ENCODE data around the gene PRDM1. TPM values are rescaled to one million over a fixed set of nuclear protein-coding genes. Genes with fewer than 3 reads are reported as not detected.
A peak's percentile ranks its signal among the peaks of the same experiment; 100 is the strongest.

Gene PRDM1
- polyA plus RNA-seq, 3 donors, result 2.1 to 3.1 (median 2.8) TPM

DNA sequence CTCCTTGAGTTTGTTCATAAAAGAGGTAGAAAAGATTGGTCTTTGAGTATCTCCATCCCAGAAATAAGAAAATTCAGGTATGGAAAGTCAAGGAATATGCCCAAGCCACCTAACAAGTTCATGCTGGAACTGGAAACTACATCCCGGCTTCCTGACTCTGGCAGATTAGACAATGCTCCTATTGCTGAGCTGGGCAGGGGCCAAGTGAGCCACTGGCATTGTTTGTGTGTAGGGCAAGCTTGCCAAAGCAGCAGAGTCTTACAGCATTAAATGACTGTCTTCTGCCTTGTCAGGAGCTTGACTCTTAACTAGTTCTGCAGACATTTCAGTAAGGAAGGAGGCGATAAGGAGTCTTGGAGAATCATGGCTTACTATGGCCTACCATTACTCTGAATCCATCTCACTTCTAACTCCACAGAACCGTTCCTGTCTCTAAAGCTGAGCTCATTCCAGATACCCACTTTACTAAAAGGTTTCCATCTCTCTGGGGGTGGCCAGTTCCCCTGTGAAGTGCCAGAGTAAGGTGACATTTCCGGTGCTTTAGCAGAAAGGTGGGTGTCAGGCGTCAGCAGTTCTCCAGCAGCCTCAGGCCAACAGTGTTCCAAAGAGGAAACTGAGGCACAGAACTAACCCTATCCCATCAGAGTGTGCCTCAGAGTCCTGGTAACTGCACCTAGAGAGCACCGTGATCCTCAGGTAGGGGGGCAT is 30.1 kb downstream of the PRDM1 start:
- no peak for DNase-seq

DNA sequence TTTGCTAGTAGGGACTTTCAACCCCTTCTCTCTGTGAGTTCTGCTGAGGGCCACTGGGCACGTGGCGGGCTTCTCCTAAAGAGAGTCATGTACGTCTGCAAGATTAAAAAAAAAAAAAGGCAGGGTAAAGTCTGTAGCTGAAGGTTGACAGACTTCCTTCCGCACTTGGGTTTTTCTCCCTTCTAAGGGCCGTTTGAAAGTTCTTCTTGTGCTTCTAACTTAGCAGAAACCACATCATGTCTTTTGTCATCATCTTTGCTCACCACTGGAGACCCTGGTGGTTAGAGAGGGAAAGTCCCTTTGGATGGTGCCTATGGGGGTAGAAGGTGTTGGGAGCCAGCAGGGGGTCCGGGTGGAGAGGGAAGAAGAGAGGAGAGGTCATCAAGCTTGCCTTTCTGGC is 31.4 kb downstream of the PRDM1 start:
- no peak for DNase-seq

DNA sequence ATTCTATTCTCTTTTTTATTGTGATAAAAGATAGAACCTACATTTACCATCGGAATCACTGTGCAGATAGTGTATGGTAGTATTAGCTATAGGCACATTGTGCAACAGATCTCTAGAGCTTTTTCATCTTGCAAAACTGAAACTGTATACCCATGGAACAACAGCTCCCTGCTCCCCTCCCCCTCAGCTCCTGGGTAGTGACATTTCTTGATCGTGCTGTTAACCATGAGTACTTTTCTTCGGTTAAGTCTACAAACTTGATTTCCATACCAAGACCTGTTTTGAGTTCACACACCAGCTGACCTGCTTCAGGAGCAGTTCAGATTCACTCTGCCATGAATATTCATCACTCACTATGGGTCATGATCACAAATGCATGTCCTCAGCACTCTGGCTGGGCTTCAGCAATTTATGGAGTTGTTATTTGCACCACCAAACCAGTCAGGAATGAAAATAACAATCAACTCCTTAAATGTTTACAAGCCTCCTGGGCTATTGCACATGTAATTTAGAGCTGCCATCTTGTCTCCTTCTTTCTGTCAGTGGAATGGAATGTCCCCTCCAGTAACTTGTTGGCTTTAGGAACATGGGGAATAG is 32.8 kb downstream of the PRDM1 start:
- no peak for DNase-seq

DNA sequence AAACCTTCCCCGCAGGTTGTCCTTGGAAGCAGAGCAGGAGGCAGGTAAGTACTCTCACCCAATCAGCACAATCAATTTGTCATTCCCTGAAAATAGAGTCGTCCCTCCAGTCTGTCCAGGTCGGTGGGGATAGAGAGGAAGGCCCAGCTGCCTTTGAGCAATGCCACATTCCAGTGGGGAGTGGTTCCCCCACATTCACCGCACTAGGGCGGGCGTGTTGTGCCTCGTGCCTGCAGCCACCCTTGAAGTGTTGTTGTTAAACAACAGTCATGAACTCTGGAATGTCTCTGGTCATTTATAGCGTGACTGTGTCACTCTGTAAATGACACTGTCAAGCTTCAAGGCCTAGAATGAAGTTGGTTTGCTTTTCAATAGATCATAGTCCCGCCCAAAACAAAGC is 33.4 kb downstream of the PRDM1 start:
- DNase-seq, result no peak

DNA sequence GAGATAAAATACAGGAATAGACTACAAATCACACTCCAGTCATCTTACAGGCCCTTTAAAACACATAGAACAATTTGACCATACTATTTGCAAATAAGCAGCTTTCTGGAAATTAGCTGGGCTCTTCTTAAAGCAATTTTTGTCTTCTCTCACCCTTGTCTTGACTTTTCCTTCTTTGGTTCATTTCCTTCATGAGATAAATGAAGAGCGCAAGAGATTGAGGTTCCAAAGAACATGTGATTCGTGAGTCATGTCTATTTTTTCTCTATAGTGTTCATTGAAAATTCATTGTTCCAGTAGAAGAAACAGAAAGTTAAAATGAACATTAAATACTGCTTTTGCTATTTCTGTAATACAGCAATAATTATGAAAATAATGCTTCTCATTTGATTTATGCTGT is 33.9 kb downstream of the PRDM1 start:
- no peak for DNase-seq

DNA sequence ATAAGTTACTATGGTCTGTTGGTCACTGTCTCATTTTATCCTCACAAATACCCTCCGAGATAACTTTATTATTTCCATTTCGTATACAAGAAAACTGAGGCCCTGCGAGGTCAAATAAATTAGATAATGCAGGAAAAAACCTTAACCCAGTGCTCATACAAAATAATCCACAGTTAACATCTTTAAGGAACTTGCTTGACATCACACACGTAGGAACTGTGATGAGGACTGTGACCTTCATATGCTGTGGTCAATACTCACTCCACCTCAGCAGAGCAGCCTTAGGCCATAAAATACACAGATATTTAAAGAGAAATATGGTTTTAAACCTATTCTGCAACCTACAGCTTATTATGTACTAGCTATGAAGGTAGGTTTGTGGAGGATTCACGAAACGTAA is 34.3 kb downstream of the PRDM1 start:
- no peak for DNase-seq

DNA sequence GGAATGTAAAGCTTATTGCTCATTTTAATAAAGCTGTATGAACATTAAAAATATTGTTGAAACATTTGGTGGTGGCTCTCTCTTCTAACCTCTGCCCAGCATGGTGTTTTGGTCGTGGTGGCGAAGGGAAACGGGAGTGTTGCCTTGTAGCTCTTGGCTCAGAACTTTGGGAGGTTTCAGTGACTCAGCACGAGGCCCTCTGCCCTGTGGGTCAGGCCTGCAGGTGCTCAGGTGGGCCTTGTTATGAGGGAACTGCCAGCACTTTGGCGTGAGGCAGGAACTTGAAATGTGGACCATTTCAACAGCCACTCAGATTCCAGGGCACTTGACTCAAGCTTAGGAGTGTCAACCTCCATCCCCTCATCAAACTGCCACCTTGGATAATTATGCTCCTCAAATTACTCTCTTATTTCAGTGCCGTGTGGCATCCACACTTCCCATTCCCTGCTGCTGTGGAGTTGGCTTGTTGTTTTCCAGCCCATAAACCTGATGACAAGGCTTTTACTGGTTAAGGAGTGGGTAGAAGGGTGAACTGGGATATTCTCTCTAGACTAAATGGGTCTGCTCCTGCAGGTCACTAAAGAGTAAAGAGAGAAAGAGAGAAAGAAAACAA is 36.3 kb downstream of the PRDM1 start:
- peak; percentile 71 for DNase-seq

DNA sequence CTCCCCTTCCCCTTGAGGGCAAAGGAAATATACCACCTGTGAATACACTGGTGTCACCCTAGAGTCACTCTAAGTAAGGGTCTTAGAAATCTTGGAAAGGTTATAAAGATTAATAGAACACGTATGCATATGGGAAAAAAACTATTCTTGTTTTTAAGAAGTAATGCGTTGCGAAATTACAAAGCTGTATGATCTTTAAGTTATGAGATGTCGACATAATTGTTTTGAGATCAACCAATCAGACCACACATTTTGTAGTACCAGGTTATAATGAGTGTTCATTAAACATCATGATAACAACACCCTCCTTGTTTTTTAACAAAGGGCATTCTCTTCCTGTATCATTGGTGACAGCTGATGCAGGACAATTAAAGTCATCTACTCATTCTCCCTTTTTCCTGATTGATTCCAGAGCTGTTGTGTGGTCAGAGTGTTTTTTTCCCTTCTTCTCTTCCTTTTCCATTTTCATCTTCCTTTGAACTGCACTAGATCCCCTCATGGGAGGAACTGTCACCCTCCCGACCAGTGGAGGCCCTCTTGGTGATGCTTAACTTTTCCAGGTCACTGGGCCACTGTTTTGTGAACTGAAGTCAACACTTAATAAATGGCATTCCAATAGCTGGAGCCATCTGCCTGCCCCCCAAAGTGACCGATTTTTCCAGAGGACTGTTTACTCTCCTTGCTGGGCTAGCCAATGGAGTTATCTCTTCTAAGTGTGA is 37.0 kb downstream of the PRDM1 start:
- no peak for DNase-seq

DNA sequence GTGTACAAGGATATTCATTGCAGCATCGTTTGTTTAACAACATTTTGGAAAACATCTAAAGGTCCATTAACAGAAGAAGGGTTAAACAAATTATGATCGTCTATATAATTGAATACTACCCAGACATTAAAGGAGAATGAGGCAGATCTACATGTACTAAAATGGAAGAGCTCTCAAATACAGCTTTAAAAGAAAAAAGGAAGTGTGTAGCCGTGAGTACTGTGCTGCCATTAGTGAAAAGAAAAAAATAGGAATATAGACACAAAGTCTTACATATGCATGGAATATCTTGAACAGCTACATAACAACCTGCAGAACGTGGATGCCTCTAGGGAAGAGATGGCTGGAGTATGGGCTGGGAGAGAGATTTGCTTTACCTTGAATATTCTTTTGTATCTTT is 37.9 kb downstream of the PRDM1 start:
- no peak for DNase-seq

DNA sequence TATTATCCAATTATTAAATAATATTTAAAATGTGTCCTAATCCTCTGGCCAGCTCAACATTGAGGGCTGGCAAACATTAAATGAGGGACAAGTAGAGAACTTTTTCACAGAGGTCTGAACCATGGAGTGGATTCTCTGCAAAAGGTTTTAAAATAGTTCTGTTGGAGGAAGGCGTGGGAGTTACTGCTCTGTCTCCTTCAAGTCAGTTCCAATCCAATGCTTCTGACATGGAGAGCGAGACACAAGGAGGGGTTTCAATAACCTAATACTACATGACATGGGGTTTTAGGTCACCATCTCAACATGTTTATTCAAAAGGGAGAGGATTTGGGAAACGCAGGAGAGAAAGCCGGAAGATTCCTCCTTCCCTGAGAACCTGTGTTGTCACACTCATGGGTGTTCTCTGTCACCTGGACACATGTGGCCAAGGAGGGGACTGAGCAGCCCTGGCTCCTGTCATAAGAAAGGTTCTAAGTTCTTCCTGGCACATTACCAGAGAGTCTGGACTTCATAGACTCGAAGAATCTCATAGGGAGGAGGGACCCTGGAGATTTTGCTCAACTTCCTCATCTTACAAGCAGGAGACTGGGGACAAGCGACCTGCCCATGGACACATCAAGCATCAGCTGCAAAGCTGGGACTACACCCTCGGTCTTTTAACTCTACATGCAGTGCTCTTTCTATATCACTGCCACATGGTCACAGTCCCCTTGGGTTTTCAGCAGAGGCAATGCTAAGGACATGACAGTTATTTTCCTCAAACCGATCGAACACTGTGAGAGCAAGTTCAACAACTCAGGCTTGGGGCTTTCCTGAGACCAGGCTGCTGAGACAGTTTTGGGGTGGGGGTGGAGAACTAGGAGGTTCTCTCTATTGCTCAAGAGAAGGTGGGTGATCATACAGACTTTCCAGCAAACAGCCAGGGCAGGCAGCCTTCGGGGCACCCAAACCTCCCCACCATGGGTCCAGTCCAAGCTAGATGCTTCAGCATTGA is 38.6 kb downstream of the PRDM1 start:
- no peak for DNase-seq

DNA sequence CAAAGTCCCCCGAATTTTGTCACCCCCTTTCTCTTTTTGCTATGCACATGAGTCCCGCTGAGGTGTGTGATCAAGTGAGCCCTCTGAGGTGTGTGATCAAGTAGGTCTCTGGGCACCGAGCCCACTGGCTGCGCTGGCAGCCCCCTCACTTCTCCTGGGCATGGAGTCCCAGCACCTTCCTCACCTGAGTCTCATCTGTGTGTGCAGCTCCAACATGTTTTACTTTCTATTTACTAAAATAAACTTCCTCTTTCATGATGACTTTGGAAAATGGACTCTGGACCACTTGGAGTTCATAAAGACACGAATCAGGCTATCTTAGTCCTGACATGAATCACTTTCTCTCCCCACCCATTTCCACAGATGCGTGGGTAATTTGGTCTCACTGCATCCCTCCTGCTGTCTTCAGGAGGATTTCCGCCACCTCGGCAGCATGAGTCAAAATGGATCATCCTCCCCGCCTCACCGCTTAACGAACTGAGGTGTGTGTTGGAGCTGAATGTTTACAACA is 39.8 kb downstream of the PRDM1 start:
- DNase-seq, result no peak

DNA sequence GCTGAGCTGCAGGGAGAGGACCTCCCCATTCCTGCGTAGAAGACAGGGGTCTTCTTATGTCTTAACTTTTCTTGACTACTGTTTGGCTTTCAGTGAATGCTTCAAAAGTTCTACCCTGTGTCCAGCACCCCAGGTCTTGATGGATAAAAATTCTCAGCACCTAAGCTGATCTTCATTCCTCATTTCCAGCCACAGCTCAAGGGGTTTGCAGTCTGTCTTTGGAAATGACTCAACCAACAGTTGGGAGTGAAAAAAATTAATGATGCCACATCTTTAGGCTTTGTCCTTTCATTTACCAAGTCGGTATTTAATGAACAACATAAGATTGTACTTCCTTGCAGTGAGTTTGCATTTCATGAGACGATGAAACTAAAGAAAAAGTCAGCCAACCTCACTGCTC is 40.3 kb downstream of the PRDM1 start:
- DNase-seq, result no peak

DNA sequence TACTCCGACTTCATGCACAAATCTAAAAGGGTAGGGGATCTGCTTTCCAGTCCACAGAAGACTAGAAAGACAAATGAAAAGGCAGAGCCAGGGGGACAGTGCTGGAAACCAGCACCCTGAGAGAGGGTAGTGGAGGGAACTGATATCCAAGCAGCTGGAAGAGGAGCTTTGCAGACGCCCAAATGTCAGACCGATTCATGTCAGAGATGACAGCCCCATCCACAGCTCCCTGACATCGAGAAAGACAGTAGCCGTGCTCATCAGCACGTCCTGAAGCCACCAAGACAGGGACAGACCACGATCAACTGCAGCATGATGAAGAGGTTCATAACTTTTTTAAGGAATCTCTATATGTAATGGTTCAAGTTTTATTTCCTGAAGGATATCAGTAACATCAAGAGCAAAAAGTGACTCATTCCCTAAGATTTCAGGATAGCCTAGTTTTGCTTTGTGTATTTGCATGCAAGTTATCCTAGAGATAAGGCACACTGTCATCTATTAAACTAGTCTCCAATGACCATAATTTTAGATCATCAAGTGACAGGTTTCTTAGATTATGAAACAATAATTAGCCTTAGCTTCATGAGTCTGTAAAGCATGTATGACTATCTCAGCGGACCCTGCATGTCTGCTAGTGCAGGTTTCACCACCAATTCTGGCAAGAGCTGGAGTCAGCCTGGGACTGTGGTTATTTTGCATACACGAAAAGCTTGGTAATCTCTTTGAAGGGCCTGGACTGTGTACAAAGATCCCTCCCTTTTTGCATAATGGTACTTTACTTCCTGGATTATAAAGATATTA is 43.0 kb downstream of the PRDM1 start:
- DNase-seq, result no peak

DNA sequence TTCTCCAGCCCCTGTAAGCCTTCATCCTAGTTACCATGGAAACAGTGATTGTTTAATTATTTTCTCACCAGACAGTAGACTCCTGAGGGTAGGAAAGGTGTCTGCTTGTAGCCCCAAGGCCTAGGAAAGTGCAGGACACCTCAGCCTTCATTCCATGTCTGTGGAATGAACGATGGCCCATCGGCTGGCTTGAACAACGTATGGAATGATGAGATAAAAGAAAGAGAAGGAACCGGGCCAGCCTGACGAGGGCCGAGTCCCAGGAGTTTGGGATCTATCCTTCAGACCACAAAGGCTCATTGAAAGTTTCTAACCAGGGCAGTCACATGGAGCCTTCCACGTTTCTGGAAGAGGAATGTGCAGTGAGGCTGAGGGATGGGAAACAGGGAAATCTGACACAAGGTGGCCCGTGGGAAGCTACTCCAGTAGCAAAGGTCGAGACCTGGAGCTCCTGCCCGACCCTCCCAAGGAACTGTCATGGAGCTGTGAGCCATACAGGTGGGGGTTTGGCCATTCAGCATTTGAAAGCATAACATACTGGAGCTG is 46.1 kb downstream of the PRDM1 start:
- DNase-seq, result no peak

DNA sequence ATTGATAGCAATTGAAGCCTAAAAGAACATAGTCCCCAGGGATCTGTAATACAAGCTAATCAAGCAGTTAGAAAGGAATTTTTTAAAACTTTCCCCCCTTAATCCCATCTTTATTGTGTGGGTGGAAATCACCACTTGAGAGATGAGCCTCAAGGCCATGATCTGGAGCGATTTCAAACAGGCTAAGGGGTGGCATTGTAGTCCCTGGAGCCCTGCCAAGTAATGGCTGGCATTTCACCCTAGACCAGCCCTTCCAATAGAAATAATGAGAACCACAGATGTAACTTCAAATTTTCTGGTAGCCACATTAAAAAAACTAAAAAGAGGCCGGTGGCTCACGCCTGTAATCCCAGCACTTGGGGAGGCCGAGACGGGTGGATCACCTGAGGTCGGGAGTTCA is 46.9 kb downstream of the PRDM1 start:
- no peak for DNase-seq

DNA sequence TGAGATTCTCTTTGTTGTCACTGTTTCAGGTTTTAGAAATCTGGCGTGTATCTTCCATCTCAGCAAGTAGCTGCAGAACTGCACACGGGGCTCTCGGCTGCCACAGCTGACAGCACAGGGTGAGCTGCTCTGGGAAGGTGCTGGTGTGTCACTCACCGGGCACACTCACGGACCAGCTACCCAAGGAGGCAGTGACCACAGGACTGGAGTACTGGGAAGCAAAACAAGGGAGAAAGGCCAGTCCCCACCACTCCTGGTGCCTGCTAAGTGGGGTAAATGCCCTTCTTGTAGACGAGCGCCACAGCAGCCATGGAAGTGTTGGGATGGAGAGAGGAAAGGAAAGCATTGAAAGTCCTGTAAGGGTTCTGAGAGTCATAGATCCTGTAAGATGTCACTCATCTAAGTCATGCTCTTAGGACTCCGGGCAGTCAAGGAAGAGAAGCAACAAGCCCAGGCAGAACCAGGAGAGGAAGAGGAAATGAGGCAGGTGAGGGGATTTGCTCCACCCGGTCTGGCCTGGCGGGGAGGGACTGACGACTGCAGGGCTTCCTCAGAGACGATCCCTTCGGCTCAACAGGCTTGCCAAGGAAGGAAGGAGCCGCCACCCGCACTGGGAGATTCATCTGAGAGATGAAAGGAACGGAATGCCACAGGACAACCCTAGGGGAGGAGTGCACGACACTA is 48.1 kb downstream of the PRDM1 start:
- DNase-seq, result no peak

DNA sequence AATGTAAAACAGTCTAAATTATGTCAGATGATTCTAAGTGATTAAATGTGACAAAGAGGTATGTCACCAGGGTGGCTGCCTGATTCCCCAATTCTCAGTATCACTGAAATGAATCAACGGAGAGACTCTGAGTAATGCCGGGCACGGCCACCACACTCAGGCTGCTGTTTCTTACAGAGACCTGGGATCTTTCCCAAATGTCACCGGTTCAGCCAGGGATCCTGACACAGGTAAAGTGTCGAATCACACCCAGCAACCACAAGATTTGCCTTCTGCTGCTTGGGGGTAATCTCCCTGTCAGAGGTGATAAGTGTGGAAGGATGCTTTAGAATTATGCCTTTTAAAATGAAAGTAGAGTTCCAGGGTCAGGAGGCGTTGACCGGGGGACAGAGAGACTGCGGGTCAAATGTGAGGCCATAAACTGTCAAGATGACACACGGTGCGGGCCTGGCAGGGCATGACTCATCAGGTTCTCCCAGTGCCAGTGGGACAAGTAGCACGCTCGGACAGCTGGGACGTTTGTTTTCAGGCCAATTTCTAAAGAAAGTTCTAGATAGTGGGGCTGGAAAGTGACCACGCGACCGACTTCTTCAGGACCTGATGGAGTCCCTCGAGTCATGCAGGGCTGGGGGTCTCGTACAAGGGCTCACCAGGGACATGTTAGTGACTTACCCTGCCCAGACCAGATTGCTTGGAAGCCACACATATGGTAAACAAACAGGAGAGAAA is 48.9 kb downstream of the PRDM1 start:
- no peak for DNase-seq

DNA sequence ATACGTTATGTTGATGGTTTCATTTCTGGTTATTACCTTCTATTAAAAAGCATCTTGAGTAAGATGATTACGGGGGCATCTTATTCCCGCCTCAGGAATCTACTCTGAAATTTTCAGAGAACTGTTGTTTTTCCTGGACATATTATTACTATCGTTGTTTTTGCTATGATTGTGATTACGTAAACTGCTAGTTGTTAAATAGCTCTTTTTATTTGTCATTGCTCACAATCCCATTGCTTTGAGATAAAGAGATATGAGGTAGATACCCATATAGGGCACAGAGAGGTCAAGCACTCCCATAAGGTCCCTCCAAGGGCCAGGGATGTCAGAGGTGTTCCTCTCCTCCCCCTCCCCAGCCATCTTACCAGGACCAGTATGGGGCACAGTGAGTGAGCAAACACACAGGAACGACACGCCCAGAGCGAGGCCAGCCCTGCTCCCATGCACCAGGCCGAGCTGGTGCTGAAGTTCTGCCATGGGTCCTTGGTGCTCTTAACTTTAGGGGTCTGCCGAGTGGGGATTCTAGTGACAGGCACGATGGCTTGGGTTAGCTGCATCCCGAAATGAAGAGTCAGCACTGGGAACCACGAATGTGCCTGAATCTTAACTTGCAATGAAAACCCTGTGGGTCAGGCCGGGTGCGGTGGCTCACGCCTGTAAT is 49.9 kb downstream of the PRDM1 start:
- no peak for DNase-seq
